ENCODE data around the gene RPL41.
A peak's percentile ranks its signal among the peaks of the same experiment; 100 is the strongest.

Gene RPL41

DNA sequence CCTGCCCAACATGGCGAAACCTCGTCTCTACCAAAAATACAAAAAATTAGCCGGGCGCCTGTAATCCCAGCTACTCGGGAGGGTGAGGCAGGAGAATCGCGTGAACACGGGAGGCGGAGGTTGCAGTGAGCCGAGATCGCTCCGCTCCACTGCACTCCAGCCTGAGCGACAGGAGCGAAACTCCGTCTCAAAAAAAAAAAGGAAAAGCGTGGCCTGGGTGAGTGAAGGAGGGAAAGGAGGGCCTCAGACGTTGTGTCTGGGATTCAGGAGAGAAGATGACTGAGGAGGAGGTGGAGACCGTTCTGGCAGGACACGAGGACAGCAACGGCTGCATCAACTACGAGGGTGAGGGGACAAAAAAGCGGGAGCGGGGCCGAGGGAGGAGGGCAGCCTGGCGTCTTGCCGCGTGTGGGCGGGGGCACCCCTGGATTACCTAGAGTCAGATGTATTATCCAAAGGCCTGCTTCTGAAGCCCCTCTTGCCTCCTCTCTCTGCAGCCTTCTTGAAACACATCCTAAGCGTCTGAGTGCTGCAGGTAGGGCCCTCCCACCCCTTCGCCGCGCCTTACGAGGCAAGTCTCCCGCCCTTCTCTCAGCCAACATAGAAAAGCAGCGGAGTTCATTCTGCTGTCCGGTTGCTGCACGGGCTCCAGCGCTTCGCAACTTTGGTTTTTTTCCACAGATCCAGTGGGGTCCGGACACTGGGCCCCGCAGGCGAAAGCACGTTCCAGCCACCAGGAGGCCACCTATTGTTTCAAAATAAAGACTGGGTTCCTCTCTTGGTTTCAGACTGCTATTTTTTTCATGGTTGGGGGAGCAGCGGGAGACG lies 41.0 kb downstream of the RPL41 start:
- DNase-seq, result peak; percentile 93

DNA sequence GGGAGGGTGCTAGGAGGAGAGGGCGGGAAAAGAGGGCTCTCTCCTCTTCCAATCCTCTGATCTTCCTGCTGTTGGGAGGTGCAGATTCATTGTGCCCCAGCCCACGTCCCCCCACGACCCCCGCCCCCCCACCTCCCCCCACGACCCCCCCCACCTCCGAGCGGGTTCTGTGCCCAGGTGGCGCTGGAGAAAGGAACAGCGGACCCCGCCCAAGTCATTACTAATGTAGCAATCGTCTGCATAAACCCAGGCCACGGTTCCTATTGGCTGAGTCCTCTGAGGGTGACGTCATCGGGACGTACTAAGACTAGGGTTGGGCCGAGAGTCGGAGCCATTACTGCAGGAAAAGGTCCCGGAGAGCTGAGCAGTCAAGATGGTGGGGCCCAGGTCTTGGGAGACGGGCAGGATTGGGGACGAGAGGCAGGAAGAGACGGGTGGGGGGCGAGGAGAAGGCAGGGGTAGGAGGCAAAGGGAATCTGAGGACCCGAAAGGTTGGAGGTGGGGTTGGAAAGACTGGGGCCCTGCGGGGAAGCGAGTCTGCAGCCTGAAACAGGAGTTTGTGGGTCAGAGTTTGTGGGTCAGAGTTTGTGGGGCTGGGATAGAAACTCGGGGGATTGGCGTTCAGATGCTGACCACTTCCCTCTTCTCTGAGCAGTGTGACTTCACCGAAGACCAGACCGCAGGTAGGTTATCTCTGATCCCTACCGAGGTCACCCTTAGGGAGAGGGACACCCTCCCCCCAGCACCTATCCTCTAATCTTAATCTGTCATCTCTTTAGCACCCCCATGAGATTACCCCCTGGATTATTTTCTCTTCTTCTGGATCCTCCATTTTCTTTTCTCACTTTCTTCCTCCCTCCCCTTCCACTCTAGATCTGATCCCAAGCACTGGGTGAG lies 41.8 kb downstream of the RPL41 start, which contains the start of gene MYL6:
Gene MYL6, plus strand, starts transcription at position 331 of the 897 bp plus-strand sequence. Its CDS starts 43 bp downstream, at position 374.
- DNase-seq, result peak; percentile 93

DNA sequence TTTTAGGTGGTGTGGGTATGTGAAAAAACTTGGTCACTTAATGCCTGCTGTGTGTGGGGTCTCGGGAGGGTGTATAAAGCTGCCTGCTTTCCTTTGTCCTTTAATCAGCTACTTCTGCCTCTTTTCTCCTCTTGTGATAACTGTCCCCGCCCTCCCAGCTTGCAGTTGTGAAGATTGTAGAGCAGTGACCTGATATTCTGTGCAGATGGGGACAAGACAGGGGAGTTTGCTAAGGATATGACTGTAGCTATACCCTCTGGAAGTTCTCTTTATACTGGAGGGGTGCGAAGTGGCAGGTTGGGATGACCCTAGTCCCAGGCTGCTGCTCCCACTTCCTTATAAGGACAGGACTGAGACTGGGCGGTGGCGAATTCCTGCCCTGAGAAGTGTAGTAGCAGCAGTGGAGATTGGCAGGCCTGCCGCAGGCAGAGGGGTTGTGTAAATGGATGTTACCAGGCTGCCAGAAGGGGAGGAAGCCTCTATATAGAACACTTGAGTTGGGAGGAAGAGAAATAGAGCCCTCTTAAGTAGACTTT lies 42.6 kb downstream of the RPL41 start:
- peak; percentile 34 for DNase-seq

DNA sequence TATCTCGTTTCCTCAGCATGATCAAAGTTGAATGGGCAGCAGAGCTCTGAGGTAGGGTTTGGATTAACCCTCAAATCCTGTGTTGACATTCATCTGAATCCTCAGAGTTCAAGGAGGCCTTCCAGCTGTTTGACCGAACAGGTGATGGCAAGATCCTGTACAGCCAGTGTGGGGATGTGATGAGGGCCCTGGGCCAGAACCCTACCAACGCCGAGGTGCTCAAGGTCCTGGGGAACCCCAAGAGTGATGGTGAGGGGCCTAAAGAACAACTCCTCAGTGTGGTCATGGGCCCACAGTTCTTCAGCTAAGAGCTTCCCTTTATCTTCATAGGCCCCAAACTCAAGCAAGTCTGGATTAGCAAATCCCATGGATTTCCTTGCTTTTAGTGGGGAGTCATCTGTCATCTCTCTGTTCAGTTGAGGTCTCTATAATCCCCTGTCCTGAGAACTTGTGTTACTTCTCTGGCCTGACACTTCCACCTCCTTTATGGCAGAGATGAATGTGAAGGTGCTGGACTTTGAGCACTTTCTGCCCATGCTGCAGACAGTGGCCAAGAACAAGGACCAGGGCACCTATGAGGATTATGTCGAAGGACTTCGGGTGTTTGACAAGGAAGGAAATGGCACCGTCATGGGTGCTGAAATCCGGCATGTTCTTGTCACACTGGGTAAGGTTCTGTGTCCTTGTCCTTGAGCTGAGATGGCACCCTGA lies 43.2 kb downstream of the RPL41 start:
- DNase-seq, result no peak

DNA sequence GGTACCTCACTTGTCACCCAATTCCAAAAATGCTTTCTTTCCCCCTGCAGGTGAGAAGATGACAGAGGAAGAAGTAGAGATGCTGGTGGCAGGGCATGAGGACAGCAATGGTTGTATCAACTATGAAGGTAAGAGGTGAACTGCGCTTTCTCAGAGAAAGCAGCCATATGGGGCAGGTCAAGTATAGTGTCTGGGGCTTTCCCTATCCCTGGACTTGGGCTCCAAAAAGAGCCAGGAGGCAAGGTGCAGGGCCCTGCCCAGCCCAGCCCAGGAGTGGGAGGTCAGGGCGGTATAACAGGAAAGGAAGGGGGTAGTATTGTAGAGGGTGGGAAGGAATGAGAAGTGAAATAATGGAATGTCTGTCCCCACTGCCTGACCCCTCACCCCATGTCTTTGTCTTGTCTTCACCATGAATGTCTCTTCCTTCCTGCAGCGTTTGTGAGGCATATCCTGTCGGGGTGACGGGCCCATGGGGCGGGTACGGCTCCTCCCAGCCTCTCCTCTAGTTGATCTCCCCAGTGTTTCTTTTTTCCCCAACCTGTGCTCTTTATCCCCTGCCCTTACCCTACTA lies 43.8 kb downstream of the RPL41 start:
- DNase-seq, result peak; percentile 14

DNA sequence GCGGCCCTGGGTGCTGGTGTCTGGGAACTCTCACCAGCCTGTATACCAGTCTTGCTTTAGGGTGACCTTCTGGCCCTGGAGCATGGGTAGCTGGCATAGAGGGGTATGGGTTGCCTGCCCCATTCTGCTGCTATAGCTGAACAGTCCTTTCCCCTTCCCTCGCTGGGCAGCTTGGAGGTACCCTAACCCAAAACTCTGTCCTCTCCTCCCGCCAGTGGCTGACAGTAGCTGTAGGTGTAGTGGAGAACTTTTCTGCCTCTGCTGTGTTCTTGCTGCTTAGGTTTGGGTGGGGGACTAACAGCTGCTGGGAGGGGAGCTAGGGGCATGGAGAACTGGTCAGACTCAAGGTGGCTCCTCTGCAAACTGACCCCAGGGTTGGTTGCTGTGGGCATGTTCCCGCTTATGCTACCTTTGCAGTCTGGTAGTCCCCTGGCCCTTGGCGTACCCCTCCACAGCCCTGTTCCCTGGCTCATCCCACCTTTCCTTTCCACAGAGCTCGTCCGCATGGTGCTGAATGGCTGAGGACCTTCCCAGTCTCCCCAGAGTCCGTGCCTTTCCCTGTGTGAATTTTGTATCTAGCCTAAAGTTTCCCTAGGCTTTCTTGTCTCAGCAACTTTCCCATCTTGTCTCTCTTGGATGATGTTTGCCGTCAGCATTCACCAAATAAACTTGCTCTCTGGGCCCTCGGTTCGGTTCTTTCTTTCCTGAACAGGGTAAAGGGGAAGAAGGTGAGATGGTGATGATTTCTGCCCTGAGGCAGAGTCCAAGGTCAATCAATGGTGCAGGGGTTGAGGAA lies 44.7 kb downstream of the RPL41 start:
- no peak for DNase-seq

DNA sequence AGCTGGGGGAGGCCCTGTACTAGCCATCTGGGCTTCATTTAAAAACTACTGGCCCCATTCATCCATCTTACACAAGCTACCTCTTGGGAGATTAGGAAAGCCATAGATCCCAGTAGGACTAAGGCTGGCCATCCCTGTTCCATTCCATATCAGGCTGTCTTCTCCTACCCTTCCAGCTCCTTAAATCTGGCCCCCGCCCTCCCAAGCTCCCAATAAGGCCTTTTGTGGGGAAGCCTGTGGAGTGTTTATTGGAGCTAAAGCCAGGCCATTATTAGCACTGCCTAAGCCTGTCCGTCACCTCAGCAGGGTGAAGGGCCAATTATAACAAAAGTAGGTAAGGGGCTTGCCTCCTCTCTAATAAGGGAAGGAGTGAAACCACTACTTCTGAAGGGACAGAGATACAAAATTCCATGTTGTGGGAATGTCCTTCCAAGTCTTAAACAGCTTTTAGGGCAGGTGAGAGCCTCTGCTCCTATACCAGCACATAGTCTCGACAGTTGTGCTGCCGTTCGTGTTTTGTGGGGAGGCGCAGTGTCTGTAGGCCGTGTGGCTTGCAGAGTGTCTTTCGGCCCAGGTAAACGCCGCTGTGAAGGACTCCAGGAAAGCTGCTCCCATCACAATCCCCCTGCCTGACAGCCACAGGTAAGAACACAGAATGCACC lies 45.4 kb downstream of the RPL41 start:
- DNase-seq, result no peak

DNA sequence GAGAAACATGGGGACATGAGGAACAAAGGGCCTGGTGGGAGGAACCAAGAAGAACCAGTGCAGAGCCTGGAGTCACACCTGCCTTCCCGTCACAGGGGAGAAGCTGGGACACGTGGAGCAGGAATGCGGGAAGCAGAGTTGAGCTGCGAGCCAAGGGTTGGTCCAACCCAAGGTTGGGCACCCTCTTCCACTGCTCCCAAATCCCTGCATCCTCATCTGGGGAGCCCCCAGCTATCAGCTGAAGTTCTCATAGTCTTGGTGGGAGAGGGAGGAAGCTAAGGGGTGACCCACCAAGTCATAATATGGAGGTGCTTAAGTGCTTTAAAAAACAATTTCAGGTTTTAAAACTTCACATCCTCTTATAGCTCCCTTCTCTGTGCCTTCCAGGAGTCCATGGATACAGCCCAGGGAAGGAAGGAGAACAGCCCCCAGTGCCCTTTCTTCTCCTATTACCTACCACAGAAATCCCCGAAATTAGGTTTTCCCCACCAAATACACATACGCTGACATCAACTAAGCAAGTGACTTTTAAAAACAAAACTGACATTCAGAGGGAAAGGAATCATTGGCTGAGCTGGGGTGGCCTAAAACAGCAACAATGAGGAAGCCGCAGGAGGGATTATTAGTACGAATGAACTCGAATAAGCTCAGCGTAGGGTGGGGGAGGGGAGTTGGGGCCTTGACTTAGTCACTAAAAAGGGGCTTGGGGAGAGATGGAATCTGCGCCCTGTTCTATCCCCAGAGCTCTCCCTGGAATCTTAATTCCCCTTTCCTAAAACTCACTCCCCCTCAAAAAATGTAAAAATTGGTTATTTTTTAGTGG lies 46.2 kb downstream of the RPL41 start:
- DNase-seq, result no peak

DNA sequence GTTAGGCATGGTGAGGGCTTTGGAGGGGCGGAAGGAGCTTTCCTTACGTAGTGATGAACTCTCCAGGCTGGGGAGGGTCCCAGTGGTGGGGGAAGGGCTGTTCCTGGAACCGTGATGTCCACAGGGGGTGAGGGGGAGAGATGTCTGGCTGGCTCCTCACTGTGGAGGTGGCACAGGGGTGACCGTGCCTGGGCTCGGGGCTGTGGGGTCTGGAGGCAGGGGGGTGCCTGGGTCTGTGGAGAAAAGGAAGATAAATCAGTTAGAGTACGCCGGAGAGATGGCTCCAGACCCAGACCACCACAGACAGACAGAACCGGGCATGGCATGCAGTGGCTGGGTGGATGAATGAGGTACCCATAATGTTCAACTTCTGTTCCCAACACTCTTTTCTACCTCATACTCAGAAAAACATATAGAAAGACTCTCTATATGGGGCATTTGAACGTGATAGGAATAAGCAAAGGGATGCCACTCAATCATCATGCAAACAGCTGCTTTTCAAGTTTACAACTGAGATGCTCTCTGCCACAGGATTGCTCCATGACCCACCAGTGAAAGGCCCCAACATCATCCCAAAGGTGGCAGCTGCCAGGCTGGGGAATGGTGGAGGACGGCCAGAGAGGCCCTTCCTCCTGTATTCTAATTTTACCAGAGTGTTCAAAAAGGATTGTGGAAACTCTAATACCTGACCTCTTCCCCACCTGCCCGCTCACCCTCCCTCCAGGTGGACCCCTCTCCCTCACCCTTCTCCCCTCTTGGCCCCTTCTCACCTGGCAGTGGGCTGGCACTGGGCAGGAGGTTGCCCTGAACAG lies 47.3 kb downstream of the RPL41 start:
- DNase-seq, result no peak

DNA sequence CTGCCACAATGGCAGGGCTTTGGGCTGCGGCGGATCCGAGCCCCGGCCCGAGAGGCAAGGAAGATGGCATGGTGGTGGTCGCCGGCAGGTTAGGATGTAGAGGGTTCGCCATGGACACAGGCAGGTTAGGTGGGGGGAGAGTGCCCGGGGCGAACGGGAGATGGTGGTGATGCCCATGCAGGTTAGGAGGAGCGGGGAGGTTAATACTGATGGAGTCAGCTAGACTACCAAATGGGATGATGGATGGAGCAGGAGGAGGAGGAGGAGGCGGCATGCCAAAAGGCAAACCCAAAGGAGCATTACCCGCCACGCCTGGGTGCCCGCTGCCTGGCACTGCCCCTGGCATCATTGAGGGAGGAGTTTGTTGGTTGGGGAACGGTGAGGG lies 47.9 kb downstream of the RPL41 start:
- DNase-seq, result peak; percentile 12

DNA sequence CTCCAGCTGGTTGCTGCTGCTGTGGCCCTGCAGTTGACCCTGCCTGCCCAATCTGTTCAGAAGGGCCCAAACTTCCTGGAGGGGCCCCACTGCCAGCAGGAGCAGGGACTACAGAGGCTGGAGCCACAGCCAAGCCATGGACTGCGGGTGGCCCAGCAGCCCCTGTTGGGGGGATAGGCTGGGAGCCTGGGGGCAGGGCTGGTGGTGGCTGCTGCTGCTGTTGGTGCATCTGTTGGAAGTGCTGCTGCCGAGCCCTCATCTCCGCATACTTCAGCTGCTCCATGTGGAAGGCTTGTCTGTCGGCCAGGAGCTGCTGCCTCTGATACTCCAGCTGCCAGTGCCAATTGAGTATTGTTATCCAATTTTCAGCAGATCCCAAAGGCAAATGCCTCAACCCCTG lies 48.9 kb downstream of the RPL41 start:
- DNase-seq, result no peak

Measured in kidney glomerular epithelial cell (primary cell).